ENCODE data around the gene MED26. TPM values are rescaled to one million over a fixed set of nuclear protein-coding genes. Genes with fewer than 3 reads are reported as not detected.

MED26 gene
- total RNA-seq, 1 donor: 9.2 TPM

Small RNAs within 50 kb of the gene (small RNA-seq; reads per million reads assigned to genes)
- gene RN7SL146P: not detected

Other genes with a start within 250 kb of the MED26 start
- 21.3 TPM for gene EPS15L1, start 156.2 kb downstream of the MED26 start, total RNA-seq
- gene CALR3, start 132.0 kb downstream of the MED26 start, total RNA-seq: not detected
- gene C19orf44, start 131.8 kb downstream of the MED26 start, total RNA-seq: 3.2 TPM
- 13.2 TPM for gene CHERP, start 85.8 kb downstream of the MED26 start, total RNA-seq
- gene SLC35E1, start 55.8 kb downstream of the MED26 start, total RNA-seq: 49.3 TPM
- 32.9 TPM for gene SMIM7, start 31.9 kb upstream of the MED26 start, total RNA-seq
- 0.54 TPM for gene TMEM38A, start 32.9 kb upstream of the MED26 start, total RNA-seq
- gene NWD1, start 91.6 kb upstream of the MED26 start, total RNA-seq: not detected
- 32.0 TPM for gene SIN3B, start 201.2 kb upstream of the MED26 start, total RNA-seq

All from hematopoietic multipotent progenitor cell (in vitro differentiated cells).